ENCODE measurements around the gene CWH43.
"Not testable (repeated sequence)": the region's sequence is repeated elsewhere in the genome, so short reads cannot be mapped to it uniquely, and the experiment has no call there.

CWH43 gene

GRCh38 chr4:48976041-48976440, 10.0 kb upstream of the CWH43 start:
- no peak for DNase-seq (ENCODE audit: low read depth in 2 of 2)

GRCh38 chr4:48979914-48980579, 6.0 kb upstream of the CWH43 start:
- DNase-seq (ENCODE audit: low read depth in 2 of 2) = no peak

GRCh38 chr4:48984005-48984404, 2.1 kb upstream of the CWH43 start:
- not testable (repeated sequence) for DNase-seq (ENCODE audit: low read depth in 2 of 2)

GRCh38 chr4:48985602-48985975, 486 bp upstream of the CWH43 start:
- no peak for DNase-seq (ENCODE audit: low read depth in 2 of 2)

- no peak for DNase-seq (ENCODE audit: low read depth in 2 of 2)
Observed at GRCh38 chr4:48986654-48987164, 634 bp downstream of the CWH43 start.

- no peak for DNase-seq (ENCODE audit: low read depth in 2 of 2)
Observed at GRCh38 chr4:48989461-48990203, 3.6 kb downstream of the CWH43 start.

- DNase-seq (ENCODE audit: low read depth in 2 of 2) = no peak
Observed at GRCh38 chr4:48991357-48991756, 5.3 kb downstream of the CWH43 start.

- no peak for DNase-seq (ENCODE audit: low read depth in 2 of 2)
Observed at GRCh38 chr4:48997962-48998361, 11.9 kb downstream of the CWH43 start.

- DNase-seq (ENCODE audit: low read depth in 2 of 2) = no peak
Observed at GRCh38 chr4:48998440-48998839, 12.4 kb downstream of the CWH43 start.

GRCh38 chr4:49000806-49001205, 14.7 kb downstream of the CWH43 start:
- DNase-seq (ENCODE audit: low read depth in 2 of 2) = no peak

- DNase-seq (ENCODE audit: low read depth in 2 of 2) = no peak
Observed at GRCh38 chr4:49002931-49003330, 16.9 kb downstream of the CWH43 start.

GRCh38 chr4:49018718-49019295, 32.7 kb downstream of the CWH43 start:
- DNase-seq (ENCODE audit: low read depth in 2 of 2) = no peak

- no peak for DNase-seq (ENCODE audit: low read depth in 2 of 2)
Observed at GRCh38 chr4:49032440-49033161, 46.5 kb downstream of the CWH43 start.

GRCh38 chr4:49036528-49036927, 50.5 kb downstream of the CWH43 start:
- no peak for DNase-seq (ENCODE audit: low read depth in 2 of 2)

- DNase-seq (ENCODE audit: low read depth in 2 of 2) = no peak
Observed at GRCh38 chr4:49044270-49044669, 58.2 kb downstream of the CWH43 start.

GRCh38 chr4:49058306-49058705, 72.2 kb downstream of the CWH43 start:
- DNase-seq (ENCODE audit: low read depth in 2 of 2) = no peak

- DNase-seq (ENCODE audit: low read depth in 2 of 2) = no peak
Observed at GRCh38 chr4:49063670-49064069, 77.6 kb downstream of the CWH43 start.

GRCh38 chr4:49072196-49072595, 86.1 kb downstream of the CWH43 start:
- DNase-seq (ENCODE audit: low read depth in 2 of 2) = not testable (repeated sequence)

GRCh38 chr4:49091883-49092282, 105.8 kb downstream of the CWH43 start:
- not testable (repeated sequence) for DNase-seq (ENCODE audit: low read depth in 2 of 2)

- not testable (repeated sequence) for DNase-seq (ENCODE audit: low read depth in 2 of 2)
Observed at GRCh38 chr4:49092608-49093135, 106.6 kb downstream of the CWH43 start.

- not testable (repeated sequence) for DNase-seq (ENCODE audit: low read depth in 2 of 2)
Observed at GRCh38 chr4:49096215-49096614, 110.1 kb downstream of the CWH43 start.

GRCh38 chr4:49096627-49097026, 110.6 kb downstream of the CWH43 start:
- not testable (repeated sequence) for DNase-seq (ENCODE audit: low read depth in 2 of 2)

All from stimulated activated CD4-positive, alpha-beta T cell treated with anti-CD3 and anti-CD28 coated beads, Interleukin-15, amount 100 ng/mL, for 48 hours (primary cell).